ENCODE data around the gene ATRNL1. TPM values are rescaled to one million over a fixed set of nuclear protein-coding genes. Genes with fewer than 3 reads are reported as not detected.

The ATRNL1 gene
- polyA plus RNA-seq, 1 donor from 2014 or later: 47.8 TPM

DNA sequence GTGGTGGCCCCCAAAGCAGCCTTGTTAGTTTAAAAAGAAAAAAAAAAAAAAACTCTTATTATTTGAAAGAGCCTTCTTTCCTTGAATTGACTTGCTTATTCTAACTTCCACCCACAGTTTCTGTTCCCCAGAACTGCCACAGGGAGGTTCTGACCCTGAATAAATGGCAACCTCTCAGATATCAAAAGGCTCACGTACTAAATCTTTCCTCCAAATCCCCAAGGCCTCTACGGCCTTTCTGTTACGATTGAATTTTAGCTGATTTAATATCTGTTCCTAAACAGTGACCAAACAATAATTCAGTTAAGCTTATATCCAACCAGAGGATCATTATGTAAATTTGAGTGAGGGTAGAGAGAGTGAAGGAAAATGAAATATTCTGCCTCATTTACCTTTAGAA lies 697.1 kb downstream of the ATRNL1 start:
- TF ChIP-seq REST (IDR thresholded peaks at IDR 0.05; ENCODE audit: borderline replicate concordance) (no peak), SMC3 (conservative IDR thresholded peaks at IDR 0.05; ENCODE audit: poor library complexity) (no peak), CTCF (IDR thresholded peaks at IDR 0.05; ENCODE audit: poor library complexity, severe bottlenecking) (no peak), EP300 (conservative IDR thresholded peaks at IDR 0.05; ENCODE audit: poor library complexity, severe bottlenecking) (no peak), MXI1 (conservative IDR thresholded peaks at IDR 0.05; ENCODE audit: poor library complexity, severe bottlenecking) (no peak), POLR2AphosphoS5 (IDR thresholded peaks at IDR 0.05) (no peak), TAF1 (IDR thresholded peaks at IDR 0.05; ENCODE audit: low read depth) (no peak), RAD21 (conservative IDR thresholded peaks at IDR 0.05) (no peak), EZH2 (IDR thresholded peaks at IDR 0.05; ENCODE audit: borderline replicate concordance, insufficient read depth, low read length, poor library complexity, severe bottlenecking) (no peak)
- peaks cover 4% of the 10 kb centered on the region for H3K9me3 ChIP-seq (ENCODE audit: low read length)

GRCh38 chr10:115795964-115796363 lies 702.8 kb downstream of the ATRNL1 start:
- H3K79me2 ChIP-seq (replicated peaks; ENCODE audit: insufficient read depth, low read length): no peaks in the 10 kb centered on the region
- H3K9ac ChIP-seq (ENCODE audit: low read length): no peak overlapping the region
- H3F3A ChIP-seq (ENCODE audit: insufficient read depth, low read length, poor library complexity, severe bottlenecking): no peaks in the 10 kb centered on the region
- H3K27ac ChIP-seq (ENCODE audit: low read length): no peak overlapping the region
- no peak overlapping the region for H3K4me2 ChIP-seq (ENCODE audit: low read length)
- H3K9me2 ChIP-seq (ENCODE audit: insufficient read depth, low read length): no peaks in the 10 kb centered on the region
- H3K9me3 ChIP-seq (ENCODE audit: low read length): peaks cover 4% of the 10 kb centered on the region
- no peak overlapping the region for H2AFZ ChIP-seq (ENCODE audit: low read depth, low read length)
- H4K20me1 ChIP-seq (ENCODE audit: insufficient read depth): no peaks in the 10 kb centered on the region
- no peaks in the 10 kb centered on the region for H3K27me3 ChIP-seq (ENCODE audit: insufficient read depth, low read depth, low read length)
- TF ChIP-seq POLR2AphosphoS5 (IDR thresholded peaks at IDR 0.05): no peak
- no peak for TF ChIP-seq EZH2 (IDR thresholded peaks at IDR 0.05; ENCODE audit: borderline replicate concordance, insufficient read depth, low read length, poor library complexity, severe bottlenecking)
- no peak for TF ChIP-seq TAF1 (IDR thresholded peaks at IDR 0.05; ENCODE audit: low read depth)
- TF ChIP-seq RAD21 (conservative IDR thresholded peaks at IDR 0.05): no peak
- TF ChIP-seq CTCF (IDR thresholded peaks at IDR 0.05; ENCODE audit: poor library complexity, severe bottlenecking): no peak
- TF ChIP-seq SMC3 (conservative IDR thresholded peaks at IDR 0.05; ENCODE audit: poor library complexity): no peak
- H3K4me3 ChIP-seq (ENCODE audit: low read length): no peak overlapping the region
- H3K36me3 ChIP-seq (ENCODE audit: insufficient read depth, low read length): peaks cover 5% of the 10 kb centered on the region

More for the DNA sequence above, 697.1 kb downstream of the ATRNL1 start:
- Histone ChIP-seq H3F3A (ENCODE audit: insufficient read depth, low read length, poor library complexity, severe bottlenecking) (no peaks in the 10 kb centered on the region), H3K9me2 (ENCODE audit: insufficient read depth, low read length) (no peaks in the 10 kb centered on the region), H3K27me3 (ENCODE audit: insufficient read depth, low read depth, low read length) (no peaks in the 10 kb centered on the region), H3K79me2 (replicated peaks; ENCODE audit: insufficient read depth, low read length) (no peaks in the 10 kb centered on the region), H3K9ac (ENCODE audit: low read length) (no peak overlapping the region), H3K4me2 (ENCODE audit: low read length) (no peak overlapping the region), H3K36me3 (ENCODE audit: insufficient read depth, low read length) (no peaks in the 10 kb centered on the region), H3K27ac (ENCODE audit: low read length) (no peak overlapping the region), H2AFZ (ENCODE audit: low read depth, low read length) (no peak overlapping the region), H4K20me1 (ENCODE audit: insufficient read depth) (no peaks in the 10 kb centered on the region), H3K4me3 (ENCODE audit: low read length) (no peak overlapping the region)
